Neuronal stem cell (in vitro differentiated cells): ENCODE measurements around the gene DCP1A.

Experiments used
- DNase-seq: peaks from one replicate; pipeline ENCODE4 v3.0.0-alpha.2; 2013; ENCODE audit warnings: low spot score
- H2AFZ ChIP-seq: one replicate; pipeline ENCODE4 v1.6.1; 2013; ENCODE audit warnings: mild to moderate bottlenecking, low read length, inconsistent platforms
- H2AK5ac ChIP-seq: 2 replicates; pipeline ENCODE4 v1.6.1; 2013; ENCODE audit warnings: low read depth, mild to moderate bottlenecking, inconsistent platforms, low read length, moderate library complexity, mixed read lengths
- H2BK120ac ChIP-seq: 2 replicates; pipeline ENCODE4 v1.6.1; 2013; ENCODE audit warnings: low read depth, mild to moderate bottlenecking, inconsistent platforms, low read length, moderate library complexity, mixed read lengths
- H2BK12ac ChIP-seq: one replicate; pipeline ENCODE4 v1.6.1; 2013; ENCODE audit warnings: low read length, inconsistent platforms
- H2BK15ac ChIP-seq: 2 replicates; pipeline ENCODE4 v1.6.1; 2013; ENCODE audit warnings: mild to moderate bottlenecking, low read length, inconsistent platforms, mixed read lengths
- H2BK5ac ChIP-seq: one replicate; pipeline ENCODE4 v1.6.1; 2013; ENCODE audit warnings: inconsistent platforms, mild to moderate bottlenecking, low read length, moderate library complexity
- H3K14ac ChIP-seq: one replicate; pipeline ENCODE4 v1.6.1; 2013; ENCODE audit warnings: low read length, inconsistent platforms
- H3K18ac ChIP-seq: 2 replicates; pipeline ENCODE4 v1.6.1; 2013; ENCODE audit warnings: low read length, inconsistent platforms
- H3K23ac ChIP-seq: 2 replicates; pipeline ENCODE4 v1.6.1; 2013; ENCODE audit warnings: low read depth, mild to moderate bottlenecking, mixed read lengths, low read length, inconsistent platforms; ENCODE audit not compliant: poor library complexity
- H3K27ac ChIP-seq: replicated peaks from 3 replicates; pipeline ENCODE4 v1.5.1; 2013; ENCODE audit warnings: low read length, inconsistent platforms
- H3K27me3 ChIP-seq, 3 experiments: 2 replicates each; pipeline ENCODE4 v1.6.1; 2013; ENCODE audit warnings: low read length in 3 of 3, mild to moderate bottlenecking in 2 of 3, inconsistent platforms in 1 of 3, low read depth in 1 of 3, mixed read lengths in 1 of 3, moderate library complexity in 1 of 3; ENCODE audit not compliant: control insufficient read depth in 3 of 3, insufficient read depth in 3 of 3
- H3K36me3 ChIP-seq, 2 donors: replicated peaks in 1 of 2; 2 replicates each; pipeline ENCODE4 v1.6.1; 2013; ENCODE audit warnings: low read length in 2 of 2; ENCODE audit not compliant: control insufficient read depth in 2 of 2, insufficient read depth in 2 of 2
- H3K4ac ChIP-seq: 2 replicates; pipeline ENCODE4 v1.6.1; 2013; ENCODE audit warnings: inconsistent platforms, mild to moderate bottlenecking, low read length, moderate library complexity
- H3K4me1 ChIP-seq, 2 donors: 1 replicate in 1 of 2; 2 replicates in 1 of 2; pipeline ENCODE4 v1.6.1; 2013; ENCODE audit warnings: low read length in 2 of 2, low read depth in 1 of 2; ENCODE audit not compliant: control insufficient read depth in 2 of 2, insufficient read depth in 1 of 2
- H3K4me2 ChIP-seq: one replicate; pipeline ENCODE4 v1.6.1; 2013; ENCODE audit warnings: mild to moderate bottlenecking, low read length, inconsistent platforms; ENCODE audit not compliant: insufficient read depth, poor library complexity, severe bottlenecking
- H3K4me3 ChIP-seq, 2 donors: 2 replicates each; pipeline ENCODE4 v1.5.1; 2013; ENCODE audit warnings: low read length in 2 of 2, mild to moderate bottlenecking in 2 of 2, inconsistent platforms in 1 of 2, moderate library complexity in 1 of 2
- H3K79me1 ChIP-seq: one replicate; pipeline ENCODE4 v1.6.1; 2013; ENCODE audit warnings: low read depth, mild to moderate bottlenecking, inconsistent platforms, low read length, moderate library complexity
- H3K9ac ChIP-seq: one replicate; pipeline ENCODE4 v1.6.1; 2013; ENCODE audit warnings: mild to moderate bottlenecking, low read depth, low read length, inconsistent platforms; ENCODE audit not compliant: poor library complexity
- H3K9me3 ChIP-seq, 2 donors: replicated peaks in 1 of 2; 2 replicates each; pipeline versions ENCODE3 to v1.6.1; 2013; ENCODE audit warnings: low read length in 2 of 2, mild to moderate bottlenecking in 2 of 2, inconsistent platforms in 1 of 2, low read depth in 1 of 2, mixed read lengths in 1 of 2, moderate library complexity in 1 of 2; ENCODE audit not compliant: control insufficient read depth in 2 of 2, insufficient read depth in 1 of 2
- H4K8ac ChIP-seq: one replicate; pipeline ENCODE4 v1.6.1; 2013; ENCODE audit warnings: low read depth, mild to moderate bottlenecking, inconsistent platforms, low read length, moderate library complexity
- H4K91ac ChIP-seq: one replicate; pipeline ENCODE4 v1.6.1; 2013; ENCODE audit warnings: low read length, low read depth, mild to moderate bottlenecking, inconsistent platforms; ENCODE audit not compliant: poor library complexity
- WGBS, 2 donors: extraction: QIAGEN DNeasy Blood & Tissue Kit; methylation state at CpG; one replicate each; pipeline ENCODE4 v1.1.7; 2013; ENCODE audit warnings: missing lambda C conversion rate in 2 of 2, mixed read lengths in 1 of 2; ENCODE audit not compliant: insufficient read length in 2 of 2, insufficient replicate concordance in 1 of 2; ENCODE audit errors: extremely low coverage in 2 of 2; 5-methylcytosine and 5-hydroxymethylcytosine counted together

The DCP1A gene

GRCh38 chr3:53278667-53279066, 68.7 kb downstream of the DCP1A start:
- no peak overlapping the region for H3K18ac ChIP-seq
- peaks cover 1 to 12% of the 10 kb centered on the region in 2 donors for H3K36me3 ChIP-seq
- H2AFZ ChIP-seq: no peak overlapping the region
- H3K27me3 ChIP-seq: no peaks in the 10 kb centered on the region
- no peak overlapping the region for H2BK15ac ChIP-seq
- no CpG with 5 or more reads among the region's 4 CpGs for WGBS, 2 donors
- no peak overlapping the region for H2AK5ac ChIP-seq
- H3K14ac ChIP-seq: no peak overlapping the region
- H4K91ac ChIP-seq: no peak overlapping the region
- H3K27ac ChIP-seq: no peak overlapping the region
- no peak overlapping the region for H3K4me3 ChIP-seq
- H4K8ac ChIP-seq: no peak overlapping the region
- no peak overlapping the region for H3K9ac ChIP-seq
- no peak overlapping the region for H2BK12ac ChIP-seq
- H3K79me1 ChIP-seq: no peaks in the 10 kb centered on the region
- H3K4ac ChIP-seq: no peak overlapping the region
- no peak overlapping the region for H2BK5ac ChIP-seq
- no peaks in the 10 kb centered on the region for H3K4me1 ChIP-seq
- H3K4me2 ChIP-seq: no peak overlapping the region
- H3K9me3 ChIP-seq: no peaks in the 10 kb centered on the region
- H3K23ac ChIP-seq: no peak overlapping the region
- DNase-seq: no peak
- no peak overlapping the region for H2BK120ac ChIP-seq

- Histone ChIP-seq H3K9ac (no peak overlapping the region), H4K8ac (no peak overlapping the region), H2BK5ac (no peak overlapping the region), H3K79me1 (no peaks in the 10 kb centered on the region), H3K36me3 (no peaks in the 10 kb centered on the region), H3K18ac (no peak overlapping the region), H2AK5ac (no peak overlapping the region), H2AFZ (peak overlapping the region; percentile 33), H3K4me1 (peaks cover 3 to 5% of the 10 kb centered on the region in 2 donors), H3K14ac (no peak overlapping the region), H3K9me3 (no peaks in the 10 kb centered on the region), H2BK15ac (no peak overlapping the region), H3K4me3 (no peak overlapping the region), H3K27ac (no peak overlapping the region), H2BK120ac (no peak overlapping the region), H3K27me3 (no peaks in the 10 kb centered on the region), H3K23ac (no peak overlapping the region), H3K4ac (no peak overlapping the region), H2BK12ac (no peak overlapping the region), H3K4me2 (no peak overlapping the region), H4K91ac (no peak overlapping the region)
- DNase-seq: no peak
- WGBS, 2 donors: no CpG with 5 or more reads among the region's 5 CpGs
Observed at GRCh38 chr3:53274938-53275605, 72.3 kb downstream of the DCP1A start.

DNA sequence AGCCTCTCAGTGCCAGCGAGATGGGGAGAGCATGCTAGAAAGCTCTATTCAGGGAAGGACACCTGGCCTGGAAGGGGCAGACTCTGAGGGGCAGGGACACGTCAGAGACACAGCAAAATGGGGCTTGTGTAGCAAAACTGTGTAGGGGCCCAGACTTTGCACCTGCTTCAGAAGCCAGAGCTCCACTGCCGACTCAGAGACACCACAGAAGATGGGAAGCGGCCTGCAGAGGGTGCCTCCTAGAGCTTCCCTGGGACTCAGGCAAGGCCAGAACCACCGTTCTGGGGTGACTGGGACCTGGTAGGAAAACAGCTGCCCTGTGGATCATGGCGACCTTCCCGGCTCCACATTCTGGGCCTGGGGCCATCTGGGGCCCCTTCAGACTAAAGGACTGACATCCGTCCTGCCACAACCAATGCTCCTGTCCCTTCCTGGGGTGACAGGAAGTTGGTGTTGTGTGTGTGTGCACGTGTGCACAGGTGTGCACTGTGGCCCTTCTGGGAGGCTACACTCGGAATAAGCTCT, 74.1 kb downstream of the DCP1A start:
- no peak overlapping the region for H3K9ac ChIP-seq
- peak overlapping the region; percentile 37 for H2AK5ac ChIP-seq
- no CpG with 5 or more reads among the region's 10 CpGs for WGBS, 2 donors
- H2BK120ac ChIP-seq: no peak overlapping the region
- H3K4me2 ChIP-seq: no peak overlapping the region
- H4K91ac ChIP-seq: no peak overlapping the region
- H3K14ac ChIP-seq: no peak overlapping the region
- peak overlapping the region; percentile 6 for H2AFZ ChIP-seq
- H3K79me1 ChIP-seq: no peaks in the 10 kb centered on the region
- H3K36me3 ChIP-seq: no peaks in the 10 kb centered on the region
- H3K18ac ChIP-seq: no peak overlapping the region
- H3K9me3 ChIP-seq: no peaks in the 10 kb centered on the region
- no peak overlapping the region for H3K27ac ChIP-seq
- H3K4me3 ChIP-seq: no peak overlapping the region
- H3K23ac ChIP-seq: no peak overlapping the region
- no peak overlapping the region for H2BK5ac ChIP-seq
- H4K8ac ChIP-seq: no peak overlapping the region
- no peak overlapping the region for H2BK15ac ChIP-seq
- peak overlapping the region; percentile 50 for H2BK12ac ChIP-seq
- no peak overlapping the region for H3K4ac ChIP-seq
- peaks cover 4 to 9% of the 10 kb centered on the region in 2 donors for H3K4me1 ChIP-seq
- DNase-seq: no peak
- no peaks in the 10 kb centered on the region for H3K27me3 ChIP-seq

DNA sequence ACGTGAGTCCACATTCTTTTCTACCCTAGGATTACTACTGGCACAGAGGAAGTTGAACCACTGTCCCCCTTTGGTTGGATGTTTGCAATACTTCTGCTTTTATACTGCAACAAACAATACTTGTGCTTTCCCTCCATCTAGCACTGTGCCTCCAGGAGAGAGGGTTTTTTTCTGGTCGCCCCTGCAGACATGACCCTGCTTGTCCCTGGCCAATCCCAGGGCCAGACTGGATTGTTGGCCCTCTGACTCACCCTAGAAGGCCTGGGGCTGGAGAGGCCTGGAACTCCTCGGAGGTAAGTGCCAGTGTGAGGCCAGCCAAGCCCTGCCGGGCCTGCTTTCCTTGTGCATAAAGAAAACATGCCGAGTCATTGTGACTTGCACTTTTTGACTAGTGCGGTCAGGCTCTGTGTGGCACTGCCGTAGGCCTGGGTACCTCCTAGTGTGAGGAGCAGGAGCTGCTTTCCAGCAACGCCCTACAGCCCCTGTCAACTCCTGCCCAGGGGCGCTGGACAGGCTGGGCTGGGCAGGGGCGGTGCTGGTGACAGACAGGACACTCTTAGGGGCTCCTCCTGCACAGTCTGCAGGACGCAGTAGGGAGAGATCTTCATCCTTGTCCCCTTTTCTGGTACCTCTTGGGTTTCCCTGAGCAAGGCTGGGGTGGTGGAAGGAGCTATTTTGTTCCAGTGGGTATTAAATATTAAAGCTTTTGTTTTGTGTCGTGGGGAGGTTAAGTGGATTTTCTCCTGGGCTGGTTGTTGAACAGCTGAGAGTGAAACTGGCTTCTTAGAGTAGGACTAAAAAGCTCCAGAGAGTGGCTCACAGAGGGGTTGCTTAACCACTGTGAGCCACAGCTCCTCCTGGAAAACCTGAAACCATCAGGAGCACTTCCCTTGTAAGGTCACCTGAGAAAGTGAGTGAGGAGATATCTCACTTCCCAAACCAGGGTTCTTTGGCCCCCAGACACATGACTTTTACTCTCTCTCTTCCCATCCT, 77.2 kb downstream of the DCP1A start:
- WGBS, 2 donors: no CpG with 5 or more reads among the region's 12 CpGs
- Histone ChIP-seq H3K36me3 (no peaks in the 10 kb centered on the region), H3K14ac (no peak overlapping the region), H2BK12ac (no peak overlapping the region), H3K18ac (peak overlapping the region; percentile 69), H2AFZ (peak overlapping the region; percentile 87), H3K4me3 (peak overlapping the region in 1 of 2 donors; percentile 3), H3K27me3 (no peaks in the 10 kb centered on the region), H2BK15ac (no peak overlapping the region), H4K91ac (no peak overlapping the region), H3K4ac (no peak overlapping the region), H3K4me1 (peaks cover 6 to 9% of the 10 kb centered on the region in 2 donors), H4K8ac (no peak overlapping the region), H3K79me1 (no peaks in the 10 kb centered on the region), H2BK120ac (no peak overlapping the region), H3K9ac (no peak overlapping the region), H3K4me2 (no peak overlapping the region), H2AK5ac (no peak overlapping the region), H3K9me3 (no peaks in the 10 kb centered on the region), H3K23ac (no peak overlapping the region), H3K27ac (peak overlapping the region; percentile 64), H2BK5ac (no peak overlapping the region)
- peak; percentile 66 for DNase-seq
